Loucy (cell line): Measurements from ENCODE around the gene PIK3C3.
A peak's percentile ranks its signal among the peaks of the same experiment; 100 is the strongest.

Experiments used
- H2AFZ ChIP-seq: fragments of 200-600 bp; sonication (generic); 2 replicates; pipeline ENCODE4 v1.6.0; 2016; ENCODE audit warnings: antibody characterized with exemption, mild to moderate bottlenecking, low read length, moderate library complexity
- H3F3A ChIP-seq: fragments of 200-600 bp; 2 replicates; pipeline ENCODE4 v1.6.0; 2016; ENCODE audit warnings: antibody characterized with exemption, low read depth, mild to moderate bottlenecking
- H3K27me3 ChIP-seq: fragments of 200-600 bp; sonication (generic); 2 replicates; pipeline ENCODE4 v1.6.1; 2014; ENCODE audit warnings: low read length, mild to moderate bottlenecking; ENCODE audit not compliant: insufficient read depth, poor library complexity, severe bottlenecking
- H3K36me3 ChIP-seq: fragments of 200-600 bp; sonication (generic); 2 replicates; pipeline ENCODE4 v1.6.1; 2016; ENCODE audit warnings: low read length; ENCODE audit not compliant: insufficient read depth
- H3K4me1 ChIP-seq: fragments of 200-600 bp; sonication (generic); 2 replicates; pipeline ENCODE4 v1.5.1; 2014; ENCODE audit warnings: low read length, mild to moderate bottlenecking; ENCODE audit not compliant: insufficient read depth, poor library complexity, severe bottlenecking
- H3K4me2 ChIP-seq: fragments of 200-600 bp; sonication (generic); 2 replicates; pipeline ENCODE4 v1.6.0; 2014; ENCODE audit warnings: antibody characterized with exemption, low read length, low read depth, mild to moderate bottlenecking; ENCODE audit not compliant: poor library complexity, severe bottlenecking
- H3K4me3 ChIP-seq: fragments of 200-600 bp; sonication (generic); 2 replicates; pipeline ENCODE4 v1.5.1; 2014; ENCODE audit warnings: low read length, mild to moderate bottlenecking, mixed read lengths; ENCODE audit not compliant: poor library complexity, severe bottlenecking
- H3K79me2 ChIP-seq: fragments of 200-600 bp; sonication (generic); 2 replicates; pipeline ENCODE4 v1.6.1; 2014; ENCODE audit warnings: low read length; ENCODE audit not compliant: insufficient read depth
- H3K9ac ChIP-seq: fragments of 200-600 bp; sonication (generic); 2 replicates; pipeline ENCODE4 v1.6.0; 2014; ENCODE audit warnings: mild to moderate bottlenecking, low read depth, low read length, moderate library complexity; ENCODE audit not compliant: poor library complexity, severe bottlenecking
- H3K9me2 ChIP-seq: fragments of 200-600 bp; sonication (generic); replicated peaks from 2 replicates; pipeline ENCODE4 v1.6.1; 2016; ENCODE audit warnings: low read depth, low read length, mixed read lengths
- H3K9me3 ChIP-seq: fragments of 200-600 bp; sonication (generic); 2 replicates; pipeline ENCODE4 v1.6.1; 2014; ENCODE audit warnings: mild to moderate bottlenecking, antibody characterized with exemption, low read length, low read depth; ENCODE audit not compliant: insufficient read depth
- H4K20me1 ChIP-seq: fragments of 200-600 bp; sonication (generic); 2 replicates; pipeline ENCODE4 v1.6.0; 2014; ENCODE audit warnings: antibody characterized with exemption, low read length, mild to moderate bottlenecking; ENCODE audit not compliant: insufficient read depth, poor library complexity, severe bottlenecking
- EZH2phosphoT487 ChIP-seq: fragments of 200-600 bp; IDR thresholded peaks from 2 replicates; pipeline ENCODE4 v1.6.1; 2018; ENCODE audit warnings: antibody characterized with exemption, mild to moderate bottlenecking, moderate library complexity, borderline replicate concordance
- TF ChIP-seq, protein P1 (sequence below): fragments of 200-600 bp; sonication (generic); conservative IDR thresholded peaks from 2 replicates; pipeline ENCODE4 v1.5.1; 2014; ENCODE audit warnings: mild to moderate bottlenecking, antibody characterized with exemption, low read length

Gene PIK3C3

GRCh38 chr18:42053188-42053781 lies 98.3 kb downstream of the PIK3C3 start:
- Histone ChIP-seq H3K79me2 (no peaks in the 10 kb centered on the region), H3K4me3 (no peak overlapping the region), H3K4me2 (no peak overlapping the region), H3K27me3 (no peaks in the 10 kb centered on the region), H3K9me2 (no peaks in the 10 kb centered on the region), H4K20me1 (no peaks in the 10 kb centered on the region), H3K4me1 (no peaks in the 10 kb centered on the region), H2AFZ (no peak overlapping the region), H3K9me3 (no peaks in the 10 kb centered on the region), H3F3A (no peaks in the 10 kb centered on the region), H3K36me3 (peaks cover 36% of the 10 kb centered on the region), H3K9ac (no peak overlapping the region)
- TF ChIP-seq EZH2phosphoT487 = no peak
- TF ChIP-seq, protein P1, sequence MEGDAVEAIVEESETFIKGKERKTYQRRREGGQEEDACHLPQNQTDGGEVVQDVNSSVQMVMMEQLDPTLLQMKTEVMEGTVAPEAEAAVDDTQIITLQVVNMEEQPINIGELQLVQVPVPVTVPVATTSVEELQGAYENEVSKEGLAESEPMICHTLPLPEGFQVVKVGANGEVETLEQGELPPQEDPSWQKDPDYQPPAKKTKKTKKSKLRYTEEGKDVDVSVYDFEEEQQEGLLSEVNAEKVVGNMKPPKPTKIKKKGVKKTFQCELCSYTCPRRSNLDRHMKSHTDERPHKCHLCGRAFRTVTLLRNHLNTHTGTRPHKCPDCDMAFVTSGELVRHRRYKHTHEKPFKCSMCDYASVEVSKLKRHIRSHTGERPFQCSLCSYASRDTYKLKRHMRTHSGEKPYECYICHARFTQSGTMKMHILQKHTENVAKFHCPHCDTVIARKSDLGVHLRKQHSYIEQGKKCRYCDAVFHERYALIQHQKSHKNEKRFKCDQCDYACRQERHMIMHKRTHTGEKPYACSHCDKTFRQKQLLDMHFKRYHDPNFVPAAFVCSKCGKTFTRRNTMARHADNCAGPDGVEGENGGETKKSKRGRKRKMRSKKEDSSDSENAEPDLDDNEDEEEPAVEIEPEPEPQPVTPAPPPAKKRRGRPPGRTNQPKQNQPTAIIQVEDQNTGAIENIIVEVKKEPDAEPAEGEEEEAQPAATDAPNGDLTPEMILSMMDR = peak; percentile 90

GRCh38 chr18:42064109-42064508 lies 109.1 kb downstream of the PIK3C3 start:
- Histone ChIP-seq H3K36me3 (peaks cover 21% of the 10 kb centered on the region; the same call in 1 of the 2 replicates), H3K9ac (no peak overlapping the region), H3K4me2 (no peak overlapping the region), H2AFZ (no peak overlapping the region), H4K20me1 (no peaks in the 10 kb centered on the region), H3K79me2 (no peaks in the 10 kb centered on the region), H3K9me2 (no peaks in the 10 kb centered on the region), H3K27me3 (no peaks in the 10 kb centered on the region), H3K4me3 (no peak overlapping the region), H3K9me3 (no peaks in the 10 kb centered on the region), H3K4me1 (no peaks in the 10 kb centered on the region), H3F3A (no peaks in the 10 kb centered on the region)
- TF ChIP-seq, protein P1 = no peak
- TF ChIP-seq EZH2phosphoT487 = no peak

- Histone ChIP-seq H3K27me3 (no peaks in the 10 kb centered on the region), H3K79me2 (no peaks in the 10 kb centered on the region), H3K4me3 (no peak overlapping the region), H3K4me2 (no peak overlapping the region), H3K9ac (no peak overlapping the region), H3K9me2 (no peaks in the 10 kb centered on the region), H3K4me1 (no peaks in the 10 kb centered on the region), H3K36me3 (peaks cover 35% of the 10 kb centered on the region; the same call in 1 of the 2 replicates), H3F3A (no peaks in the 10 kb centered on the region), H3K9me3 (no peaks in the 10 kb centered on the region), H4K20me1 (no peaks in the 10 kb centered on the region), H2AFZ (no peak overlapping the region)
- TF ChIP-seq, protein P1 = no peak
- TF ChIP-seq EZH2phosphoT487 = no peak
Observed at GRCh38 chr18:42067518-42067917, 112.5 kb downstream of the PIK3C3 start.
